Stimulated activated CD4-positive, alpha-beta T cell treated with anti-CD3 and anti-CD28 coated beads, Interleukin-2, amount 100 ng/mL, for 48 hours (primary cell): ENCODE data around the gene PODXL2.

Experiments used
- DNase-seq, 2 donors: peaks; one replicate each; pipeline ENCODE4 v3.0.0-alpha.2; 2020

Gene PODXL2

GRCh38 chr3:127710155-127710941, 81.4 kb downstream of the PODXL2 start:
- DNase-seq, result no peak

- DNase-seq, result no peak
These were observed 82.2 kb downstream of the PODXL2 start for GRCh38 chr3:127711021-127711695.

GRCh38 chr3:127711896-127712295, 82.9 kb downstream of the PODXL2 start:
- DNase-seq, result no peak

- DNase-seq, result no peak
These were observed 83.5 kb downstream of the PODXL2 start for GRCh38 chr3:127712461-127712860.

- no peak for DNase-seq
These were observed 84.1 kb downstream of the PODXL2 start for GRCh38 chr3:127712881-127713771.

GRCh38 chr3:127714125-127714571, 85.2 kb downstream of the PODXL2 start:
- no peak for DNase-seq

- no peak for DNase-seq
These were observed 85.9 kb downstream of the PODXL2 start for GRCh38 chr3:127714866-127715265.

- DNase-seq, result no peak
These were observed 86.5 kb downstream of the PODXL2 start for GRCh38 chr3:127715532-127715931.

GRCh38 chr3:127716384-127716783, 87.4 kb downstream of the PODXL2 start:
- DNase-seq, result no peak

- DNase-seq, result no peak
These were observed 88.6 kb downstream of the PODXL2 start for GRCh38 chr3:127717357-127718244.

GRCh38 chr3:127718245-127718915, 89.4 kb downstream of the PODXL2 start:
- no peak for DNase-seq

GRCh38 chr3:127718916-127719290, 89.9 kb downstream of the PODXL2 start:
- DNase-seq, result no peak

- DNase-seq, result no peak
These were observed 90.4 kb downstream of the PODXL2 start for GRCh38 chr3:127719369-127719768.

- no peak for DNase-seq
These were observed 91.3 kb downstream of the PODXL2 start for GRCh38 chr3:127720161-127720823.

GRCh38 chr3:127720985-127721935, 92.3 kb downstream of the PODXL2 start:
- no peak for DNase-seq

GRCh38 chr3:127722091-127722784, 93.3 kb downstream of the PODXL2 start:
- no peak for DNase-seq
